ENCODE results near the gene WRAP53. TPM values are rescaled to one million over a fixed set of nuclear protein-coding genes. Genes with fewer than 3 reads are reported as not detected.
A peak's percentile ranks its signal among the peaks of the same experiment; 100 is the strongest.

The WRAP53 gene
- total and polyA plus RNA-seq, 2 donors (not counting 1 experiment from before 2014, with no cell fraction given): 13.1 to 18.2 TPM

DNA sequence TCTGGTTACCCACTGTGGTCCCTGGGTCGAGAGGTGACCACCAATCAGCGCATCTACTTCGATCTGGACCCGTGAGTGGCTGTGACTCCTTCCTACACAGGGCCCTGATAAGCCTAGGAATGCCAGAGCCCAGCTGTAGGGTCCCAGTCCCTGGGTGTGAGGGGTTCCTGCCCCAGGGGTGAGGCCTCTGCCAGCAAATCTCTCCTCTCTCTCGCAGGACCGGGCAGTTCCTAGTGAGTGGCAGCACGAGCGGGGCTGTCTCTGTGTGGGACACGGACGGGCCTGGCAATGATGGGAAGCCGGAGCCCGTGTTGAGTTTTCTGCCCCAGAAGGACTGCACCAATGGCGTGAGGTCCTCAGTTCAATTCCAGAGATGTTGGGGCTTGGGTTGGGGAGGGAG lies 14.5 kb downstream of the WRAP53 start:
- Histone ChIP-seq H3K27ac (ENCODE audit: low read length in 2 of 2) (no peak overlapping the region), H3K36me3 (replicated peaks in 1 of 2; ENCODE audit: control extremely low read depth in 1 of 2, control insufficient read depth in 1 of 2, extremely low read depth in 1 of 2, insufficient read depth in 2 of 2, low read length in 1 of 2) (peaks cover 0 to 21% of the 10 kb centered on the region in 2 experiments), H3K9ac (ENCODE audit: low read length) (no peak overlapping the region), H3K27me3 (replicated peaks in 1 of 4; ENCODE audit: control extremely low read depth in 1 of 4, control insufficient read depth in 3 of 4, insufficient read depth in 4 of 4, low read length in 3 of 4) (peaks cover 0 to 60% (median 19%) of the 10 kb centered on the region in 4 experiments), H3K4me3 (ENCODE audit: control extremely low read depth in 1 of 5, extremely low read depth in 1 of 5, insufficient read depth in 1 of 5, low read depth in 2 of 5, low read length in 4 of 5) (no peak overlapping the region), H3K4me1 (ENCODE audit: control insufficient read depth in 2 of 2, insufficient read depth in 2 of 2, low read length in 2 of 2) (peaks cover 19 to 23% of the 10 kb centered on the region in 2 donors), H3K9me3 (ENCODE audit: control extremely low read depth in 1 of 3, control insufficient read depth in 2 of 3, insufficient read depth in 1 of 3, low read length in 2 of 3) (no peaks in the 10 kb centered on the region), H2AFZ (ENCODE audit: insufficient read depth, low read depth, low read length, poor library complexity, severe bottlenecking) (no peak overlapping the region), H3K79me2 (ENCODE audit: control insufficient read depth, insufficient read depth, low read length) (no peaks in the 10 kb centered on the region), H4K20me1 (ENCODE audit: control insufficient read depth, insufficient read depth, low read length, poor library complexity, severe bottlenecking) (no peaks in the 10 kb centered on the region), H3K4me2 (replicated peaks; ENCODE audit: low read depth, low read length, poor library complexity, severe bottlenecking) (no peak overlapping the region)
- Mint-ChIP-seq H3K9me3 (ENCODE audit: insufficient read depth) (no peaks in the 10 kb centered on the region), H3K27me3 (peaks cover 44% of the 10 kb centered on the region), H3K4me3 (no peak overlapping the region), H3K27ac (no peak overlapping the region), H3K4me1 (peaks cover 15% of the 10 kb centered on the region)
- CTCF ChIA-PET: interaction anchor here (1.3 kb wide), 1 partner anchor 15 kb away, joined by 3 read pairs; the partner anchor contains the start of gene TP53
- ATAC-seq (ENCODE audit: low read depth): no peak
- DNase-seq: no peak
- WGBS (ENCODE audit: insufficient coverage): 99% methylated on average over 12 of the region's 13 CpGs
- intact Hi-C loops (cut with micrococcal nuclease): no loop called here
- TF ChIP-seq, protein P1, sequence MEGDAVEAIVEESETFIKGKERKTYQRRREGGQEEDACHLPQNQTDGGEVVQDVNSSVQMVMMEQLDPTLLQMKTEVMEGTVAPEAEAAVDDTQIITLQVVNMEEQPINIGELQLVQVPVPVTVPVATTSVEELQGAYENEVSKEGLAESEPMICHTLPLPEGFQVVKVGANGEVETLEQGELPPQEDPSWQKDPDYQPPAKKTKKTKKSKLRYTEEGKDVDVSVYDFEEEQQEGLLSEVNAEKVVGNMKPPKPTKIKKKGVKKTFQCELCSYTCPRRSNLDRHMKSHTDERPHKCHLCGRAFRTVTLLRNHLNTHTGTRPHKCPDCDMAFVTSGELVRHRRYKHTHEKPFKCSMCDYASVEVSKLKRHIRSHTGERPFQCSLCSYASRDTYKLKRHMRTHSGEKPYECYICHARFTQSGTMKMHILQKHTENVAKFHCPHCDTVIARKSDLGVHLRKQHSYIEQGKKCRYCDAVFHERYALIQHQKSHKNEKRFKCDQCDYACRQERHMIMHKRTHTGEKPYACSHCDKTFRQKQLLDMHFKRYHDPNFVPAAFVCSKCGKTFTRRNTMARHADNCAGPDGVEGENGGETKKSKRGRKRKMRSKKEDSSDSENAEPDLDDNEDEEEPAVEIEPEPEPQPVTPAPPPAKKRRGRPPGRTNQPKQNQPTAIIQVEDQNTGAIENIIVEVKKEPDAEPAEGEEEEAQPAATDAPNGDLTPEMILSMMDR (IDR thresholded peaks at IDR 0.05): no peak
- TF ChIP-seq EZH2 (IDR thresholded peaks at IDR 0.05; ENCODE audit: borderline replicate concordance, insufficient read depth, low read depth, low read length, poor library complexity, severe bottlenecking): no peak
- POLR2A ChIA-PET: no interaction called here

DNA sequence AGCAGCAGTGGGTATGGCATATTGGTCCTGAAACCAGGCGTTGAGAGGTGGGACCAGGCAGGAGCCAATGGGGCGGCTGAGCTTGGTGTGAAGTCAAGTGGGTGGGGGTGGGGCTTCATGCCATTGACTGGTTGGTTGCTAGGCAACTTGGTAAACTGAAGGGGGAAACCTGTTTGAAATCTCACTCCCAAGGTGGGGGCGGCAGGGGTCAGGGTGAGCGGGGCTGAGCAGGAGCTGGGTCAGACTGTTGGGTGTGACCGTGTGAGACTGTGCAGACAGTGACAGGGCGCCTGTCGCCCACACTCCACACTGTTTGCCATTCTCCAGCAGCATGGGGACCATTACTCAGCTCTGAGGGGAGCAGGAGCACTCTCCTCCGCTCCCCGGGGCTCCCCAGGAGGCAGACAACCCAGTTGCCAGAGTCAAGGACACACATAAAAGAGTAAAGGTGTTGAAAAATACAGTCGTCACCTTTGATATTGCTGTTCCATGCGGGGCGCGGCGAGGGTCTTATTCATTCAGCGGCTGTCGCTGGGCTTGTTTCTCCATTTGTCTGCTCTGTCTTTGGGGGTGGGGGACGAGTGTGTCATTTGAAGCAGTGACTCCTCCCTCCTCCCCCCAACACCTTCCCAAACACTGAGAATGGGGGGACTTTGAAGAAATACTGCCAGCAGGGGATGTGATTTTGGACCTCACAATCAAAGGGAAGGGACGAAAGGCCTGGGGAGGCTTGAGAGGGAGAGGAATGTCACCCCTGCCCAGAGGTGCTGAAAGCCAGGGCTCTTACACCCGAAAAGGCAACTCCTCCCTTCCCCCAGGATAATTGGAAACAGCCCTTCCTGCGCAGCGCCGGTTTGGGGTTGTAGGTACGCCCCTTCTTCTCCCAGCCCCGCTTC lies 15.6 kb downstream of the WRAP53 start:
- WGBS (ENCODE audit: insufficient coverage): 56% methylated on average over 11 of the region's 24 CpGs
- TF ChIP-seq EZH2 (IDR thresholded peaks at IDR 0.05; ENCODE audit: borderline replicate concordance, insufficient read depth, low read depth, low read length, poor library complexity, severe bottlenecking): no peak
- TF ChIP-seq, protein P1 (IDR thresholded peaks at IDR 0.05): no peak
- Histone ChIP-seq H3K9ac (ENCODE audit: low read length) (no peak overlapping the region), H3K27ac (ENCODE audit: low read length in 2 of 2) (no peak overlapping the region), H3K4me1 (ENCODE audit: control insufficient read depth in 2 of 2, insufficient read depth in 2 of 2, low read length in 2 of 2) (peaks cover 19 to 23% of the 10 kb centered on the region in 2 donors), H3K4me3 (ENCODE audit: control extremely low read depth in 1 of 5, extremely low read depth in 1 of 5, insufficient read depth in 1 of 5, low read depth in 2 of 5, low read length in 4 of 5) (no peak overlapping the region), H3K4me2 (replicated peaks; ENCODE audit: low read depth, low read length, poor library complexity, severe bottlenecking) (peak overlapping the region; percentile 75), H3K79me2 (ENCODE audit: control insufficient read depth, insufficient read depth, low read length) (no peaks in the 10 kb centered on the region), H4K20me1 (ENCODE audit: control insufficient read depth, insufficient read depth, low read length, poor library complexity, severe bottlenecking) (no peaks in the 10 kb centered on the region), H3K9me3 (ENCODE audit: control extremely low read depth in 1 of 3, control insufficient read depth in 2 of 3, insufficient read depth in 1 of 3, low read length in 2 of 3) (no peaks in the 10 kb centered on the region), H3K36me3 (replicated peaks in 1 of 2; ENCODE audit: control extremely low read depth in 1 of 2, control insufficient read depth in 1 of 2, extremely low read depth in 1 of 2, insufficient read depth in 2 of 2, low read length in 1 of 2) (peaks cover 0 to 21% of the 10 kb centered on the region in 2 experiments), H2AFZ (ENCODE audit: insufficient read depth, low read depth, low read length, poor library complexity, severe bottlenecking) (no peak overlapping the region), H3K27me3 (replicated peaks in 1 of 4; ENCODE audit: control extremely low read depth in 1 of 4, control insufficient read depth in 3 of 4, insufficient read depth in 4 of 4, low read length in 3 of 4) (peaks cover 0 to 61% (median 19%) of the 10 kb centered on the region in 4 experiments)
- POLR2A ChIA-PET: no interaction called here
- intact Hi-C loops (cut with micrococcal nuclease): no loop called here
- H3K27ac Mint-ChIP-seq: no peak overlapping the region
- H3K4me1 Mint-ChIP-seq: peaks cover 15% of the 10 kb centered on the region
- CTCF ChIA-PET: interaction anchor here (1.3 kb wide), 1 partner anchor 16 kb away, joined by 3 read pairs; the partner anchor contains the start of gene TP53
- ATAC-seq (ENCODE audit: low read depth): peak; percentile 28
- peak; percentile 54 for DNase-seq
- peaks cover 48% of the 10 kb centered on the region for H3K27me3 Mint-ChIP-seq
- H3K9me3 Mint-ChIP-seq (ENCODE audit: insufficient read depth): no peaks in the 10 kb centered on the region
- peak overlapping the region; percentile 74 for H3K4me3 Mint-ChIP-seq
